RCC 7860 (cell line): Measurements from ENCODE around the gene FAM156A.
"Not testable (repeated sequence)": the region's sequence is repeated elsewhere in the genome, so short reads cannot be mapped to it uniquely, and the experiment has no call there.

Experiments used
- DNase-seq: peaks from one replicate; pipeline ENCODE4 v3.0.0-alpha.2; 2015; ENCODE audit warnings: low spot score
- FAIRE-seq: peaks from 2 replicates; lab custom pipeline; 2012; peaks lifted over from hg19 to GRCh38; lab: Jason Lieb, UNC

Gene FAM156A

DNA sequence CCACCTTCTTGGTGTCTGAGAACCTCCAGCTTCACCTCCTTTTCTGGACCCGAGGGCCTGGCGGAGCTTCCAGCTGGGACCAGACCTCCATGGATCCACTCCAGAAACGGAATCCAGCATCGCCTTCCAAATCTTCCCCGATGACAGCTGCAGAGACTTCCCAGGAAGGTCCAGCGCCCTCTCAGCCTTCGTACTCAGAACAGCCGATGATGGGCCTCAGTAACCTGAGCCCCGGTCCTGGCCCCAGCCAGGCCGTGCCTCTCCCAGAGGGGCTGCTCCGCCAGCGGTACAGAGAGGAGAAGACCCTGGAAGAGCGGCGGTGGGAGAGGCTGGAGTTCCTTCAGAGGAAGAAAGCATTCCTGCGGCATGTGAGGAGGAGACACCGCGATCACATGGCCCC lies 51.2 kb downstream of the FAM156A start:
- FAIRE-seq, DNase-seq: not testable (repeated sequence)

DNA sequence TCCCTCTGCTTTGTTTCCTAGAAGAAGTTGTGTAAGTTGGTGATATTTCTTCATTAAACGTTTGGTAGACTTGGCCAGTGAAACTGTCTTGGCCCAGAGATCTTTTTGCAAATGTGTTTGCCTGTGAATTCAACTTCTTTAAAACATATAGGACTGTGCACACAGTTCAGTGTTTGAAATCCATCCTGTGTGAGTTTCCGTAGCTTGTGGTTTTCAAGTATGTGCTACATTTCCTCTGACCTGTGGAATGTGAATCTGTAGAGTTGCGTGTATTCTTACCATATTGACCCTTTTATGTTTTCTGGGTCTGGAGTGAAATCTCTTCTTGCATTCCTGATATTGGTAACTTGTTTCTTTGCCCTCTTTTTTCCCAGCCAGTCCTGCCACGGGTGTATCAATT lies 52.2 kb downstream of the FAM156A start:
- not testable (repeated sequence) for FAIRE-seq

DNA sequence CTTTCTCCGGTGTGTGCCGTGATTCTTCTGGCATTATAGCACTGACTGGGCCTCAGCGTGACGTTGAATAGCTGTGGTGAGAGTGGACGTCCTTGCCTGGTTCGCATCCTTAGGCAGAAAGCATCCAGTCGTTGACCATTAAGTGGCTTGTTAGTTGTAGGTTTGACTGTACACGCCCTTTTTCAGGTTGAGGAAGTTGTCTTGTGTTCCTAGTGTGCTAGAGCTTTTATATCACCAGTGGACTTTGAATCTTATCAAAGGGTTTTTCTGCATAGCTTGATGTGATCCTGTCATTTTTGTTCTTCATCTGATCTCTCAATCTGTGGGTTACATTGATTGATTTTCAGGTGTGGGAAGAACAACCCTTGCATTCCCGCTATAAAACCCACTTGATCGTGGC lies 52.8 kb downstream of the FAM156A start:
- DNase-seq, FAIRE-seq: not testable (repeated sequence)

More for the DNA sequence above, 52.2 kb downstream of the FAM156A start:
- DNase-seq, result not testable (repeated sequence)
